ENCODE data around the gene MAFG. TPM values are rescaled to one million over a fixed set of nuclear protein-coding genes. Genes with fewer than 3 reads are reported as not detected.

MAFG gene
- total and polyA plus RNA-seq, 9 of the 15 experiments (the other 6 are each of a cell fraction or from before 2014, with no cell fraction given), result 1.1 to 58.1 (median 24.9) TPM

GRCh38 chr17:81870131-81870980 is 57.2 kb downstream of the MAFG start (continued):
- TF ChIP-seq HMBOX1 (IDR thresholded peaks at IDR 0.05) (no peak), HNRNPH1 (optimal IDR thresholded peaks at IDR 0.05; ENCODE audit: low read depth, low read length) (peak; percentile 28), SMARCE1 (IDR thresholded peaks at IDR 0.05) (no peak), REST (IDR thresholded peaks at IDR 0.05; ENCODE audit: borderline replicate concordance) (no peak), REST (CRISPR knock-in tag; IDR thresholded peaks at IDR 0.05; ENCODE audit: low read depth) (0 out of 2 replicates have a peak, but pooled peaks have one; percentile 36), FOXA3 (CRISPR knock-in tag; conservative IDR thresholded peaks at IDR 0.05 in 1 of 2, IDR thresholded peaks at IDR 0.05 in 1 of 2) (no peak), ZNF12 (CRISPR knock-in tag; IDR thresholded peaks at IDR 0.05) (no peak), ZNF280B (CRISPR knock-in tag; IDR thresholded peaks at IDR 0.05) (no peak), NCOA4 (IDR thresholded peaks at IDR 0.05; ENCODE audit: partially characterized antibody) (no peak), ERF (CRISPR knock-in tag; IDR thresholded peaks at IDR 0.05) (0 out of 2 replicates have a peak, but pooled peaks have one; percentile 24), RBM14 (IDR thresholded peaks at IDR 0.05; ENCODE audit: borderline replicate concordance, insufficient read depth, low read depth, low read length) (peak; percentile 57; the same call in 1 of the 2 replicates)
